ENCODE data around the gene YAF2.
"Not testable (repeated sequence)": the region's sequence is repeated elsewhere in the genome, so short reads cannot be mapped to it uniquely, and the experiment has no call there.

Gene YAF2

GRCh38 chr12:42196723-42197603, 41.1 kb downstream of the YAF2 start:
- DNase-seq (ENCODE audit: low spot score), result no peak

GRCh38 chr12:42192686-42193085, 45.4 kb downstream of the YAF2 start:
- no peak for DNase-seq (ENCODE audit: low spot score)

GRCh38 chr12:42192258-42192657, 45.8 kb downstream of the YAF2 start:
- no peak for DNase-seq (ENCODE audit: low spot score)

GRCh38 chr12:42190376-42190775, 47.7 kb downstream of the YAF2 start:
- DNase-seq (ENCODE audit: low spot score), result no peak

- not testable (repeated sequence) for DNase-seq (ENCODE audit: low spot score)
Observed at GRCh38 chr12:42188275-42188674, 49.8 kb downstream of the YAF2 start.

- DNase-seq (ENCODE audit: low spot score), result no peak
Observed at GRCh38 chr12:42187799-42188198, 50.2 kb downstream of the YAF2 start.

GRCh38 chr12:42186793-42187192, 51.3 kb downstream of the YAF2 start:
- DNase-seq (ENCODE audit: low spot score), result no peak

- no peak for DNase-seq (ENCODE audit: low spot score)
Observed at GRCh38 chr12:42182394-42182793, 55.7 kb downstream of the YAF2 start.

GRCh38 chr12:42180990-42181596, 57.0 kb downstream of the YAF2 start:
- DNase-seq (ENCODE audit: low spot score), result peak; percentile 11

- DNase-seq (ENCODE audit: low spot score), result no peak
Observed at GRCh38 chr12:42178101-42178500, 59.9 kb downstream of the YAF2 start.

GRCh38 chr12:42174978-42175377, 63.1 kb downstream of the YAF2 start:
- DNase-seq (ENCODE audit: low spot score), result no peak

- DNase-seq (ENCODE audit: low spot score), result no peak
Observed at GRCh38 chr12:42173961-42174521, 64.0 kb downstream of the YAF2 start.

- no peak for DNase-seq (ENCODE audit: low spot score)
Observed at GRCh38 chr12:42172441-42173210, 65.4 kb downstream of the YAF2 start.

- DNase-seq (ENCODE audit: low spot score), result no peak
Observed at GRCh38 chr12:42167711-42168110, 70.3 kb downstream of the YAF2 start.

- DNase-seq (ENCODE audit: low spot score), result peak; percentile 60
Observed at GRCh38 chr12:42166501-42166900, 71.5 kb downstream of the YAF2 start.

- DNase-seq (ENCODE audit: low spot score), result no peak
Observed at GRCh38 chr12:42163913-42164312, 74.1 kb downstream of the YAF2 start.

GRCh38 chr12:42162965-42163364, 75.1 kb downstream of the YAF2 start:
- no peak for DNase-seq (ENCODE audit: low spot score)

- DNase-seq (ENCODE audit: low spot score), result peak; percentile 7
Observed at GRCh38 chr12:42162193-42162592, 75.9 kb downstream of the YAF2 start.

GRCh38 chr12:42161529-42161928, 76.5 kb downstream of the YAF2 start:
- no peak for DNase-seq (ENCODE audit: low spot score)

- no peak for DNase-seq (ENCODE audit: low spot score)
Observed at GRCh38 chr12:42156232-42156631, 81.8 kb downstream of the YAF2 start.

GRCh38 chr12:42145552-42146215, 92.4 kb downstream of the YAF2 start:
- no peak for DNase-seq (ENCODE audit: low spot score)

- DNase-seq (ENCODE audit: low spot score), result no peak
Observed at GRCh38 chr12:42145197-42145549, 92.9 kb downstream of the YAF2 start.
